ENCODE results near the gene LRRK2. TPM values are rescaled to one million over a fixed set of nuclear protein-coding genes. Genes with fewer than 3 reads are reported as not detected.

Gene LRRK2
- total RNA-seq, 1 experiment from 2014 or later: 3.1 TPM

DNA sequence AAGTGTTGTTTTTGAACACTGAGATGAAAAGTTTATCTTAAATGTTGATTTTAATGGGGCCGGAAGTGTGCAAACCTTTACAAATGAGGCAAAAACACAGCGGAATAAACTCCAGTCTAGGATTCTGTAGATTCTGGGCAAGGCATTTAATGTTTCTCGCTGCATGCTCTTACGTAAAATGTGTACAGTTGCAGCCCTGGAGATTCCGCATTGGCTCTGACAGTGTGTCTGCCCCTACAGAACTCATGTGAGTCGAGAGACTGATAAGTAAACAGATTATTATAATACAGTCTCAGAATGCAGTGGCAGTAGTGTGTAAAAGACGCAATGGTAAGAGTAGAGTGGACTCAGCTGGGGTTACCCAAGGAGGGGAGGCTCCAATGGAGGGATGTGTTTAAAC lies 33.6 kb downstream of the LRRK2 start:
- ChIA-PET POLR2A (ENCODE audit: low non-redundant PET) (no interaction called here), CTCF (no interaction called here)
- intact Hi-C loops (cut with micrococcal nuclease; ENCODE audit: unreplicated experiment): no loop called here
- Histone ChIP-seq H3K4me3 (ENCODE audit: low read depth, low read length, poor library complexity, severe bottlenecking) (no peak overlapping the region), H3K9me3 (ENCODE audit: low read depth, low read length, poor library complexity, severe bottlenecking) (no peaks in the 10 kb centered on the region), H3K27me3 (replicated peaks; ENCODE audit: insufficient read depth, low read depth, low read length, poor library complexity) (no peaks in the 10 kb centered on the region), H3K36me3 (ENCODE audit: insufficient read depth, low read length, poor library complexity, severe bottlenecking) (no peaks in the 10 kb centered on the region), H3K4me1 (ENCODE audit: insufficient read depth, low read length, poor library complexity, severe bottlenecking) (no peaks in the 10 kb centered on the region), H3K27ac (ENCODE audit: low read depth, low read length, poor library complexity, severe bottlenecking) (no peak overlapping the region)
- BruUV-seq (replicated peaks): no TSS peak
- no peak for TF ChIP-seq EZH2 (IDR thresholded peaks at IDR 0.05; ENCODE audit: borderline replicate concordance, low read depth, low read length, poor library complexity, severe bottlenecking)
- TF ChIP-seq, protein P1, sequence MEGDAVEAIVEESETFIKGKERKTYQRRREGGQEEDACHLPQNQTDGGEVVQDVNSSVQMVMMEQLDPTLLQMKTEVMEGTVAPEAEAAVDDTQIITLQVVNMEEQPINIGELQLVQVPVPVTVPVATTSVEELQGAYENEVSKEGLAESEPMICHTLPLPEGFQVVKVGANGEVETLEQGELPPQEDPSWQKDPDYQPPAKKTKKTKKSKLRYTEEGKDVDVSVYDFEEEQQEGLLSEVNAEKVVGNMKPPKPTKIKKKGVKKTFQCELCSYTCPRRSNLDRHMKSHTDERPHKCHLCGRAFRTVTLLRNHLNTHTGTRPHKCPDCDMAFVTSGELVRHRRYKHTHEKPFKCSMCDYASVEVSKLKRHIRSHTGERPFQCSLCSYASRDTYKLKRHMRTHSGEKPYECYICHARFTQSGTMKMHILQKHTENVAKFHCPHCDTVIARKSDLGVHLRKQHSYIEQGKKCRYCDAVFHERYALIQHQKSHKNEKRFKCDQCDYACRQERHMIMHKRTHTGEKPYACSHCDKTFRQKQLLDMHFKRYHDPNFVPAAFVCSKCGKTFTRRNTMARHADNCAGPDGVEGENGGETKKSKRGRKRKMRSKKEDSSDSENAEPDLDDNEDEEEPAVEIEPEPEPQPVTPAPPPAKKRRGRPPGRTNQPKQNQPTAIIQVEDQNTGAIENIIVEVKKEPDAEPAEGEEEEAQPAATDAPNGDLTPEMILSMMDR (conservative IDR thresholded peaks at IDR 0.05; ENCODE audit: low read depth, low read length): no peak
- no peak for DNase-seq (ENCODE audit: low spot score)

DNA sequence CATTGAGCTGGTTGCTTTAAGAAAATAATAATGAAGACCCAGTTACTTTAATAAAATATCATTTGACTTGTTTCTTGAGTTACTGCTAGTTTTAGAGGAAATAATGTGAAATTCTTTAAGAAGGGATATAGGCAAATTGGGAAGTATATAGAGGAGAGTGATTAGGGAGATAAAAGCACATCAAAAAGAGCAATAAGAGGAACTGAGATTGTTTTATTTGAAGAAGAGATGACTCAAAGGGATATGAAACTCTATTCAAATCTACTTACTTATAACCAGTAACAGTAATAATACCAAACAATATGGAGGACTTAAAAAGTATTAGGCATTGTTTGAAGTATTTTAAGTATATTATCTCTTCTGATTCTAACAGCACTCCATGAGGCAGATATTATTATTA lies 37.1 kb downstream of the LRRK2 start:
- TF ChIP-seq, protein P1 (conservative IDR thresholded peaks at IDR 0.05; ENCODE audit: low read depth, low read length): no peak
- TF ChIP-seq EZH2 (IDR thresholded peaks at IDR 0.05; ENCODE audit: borderline replicate concordance, low read depth, low read length, poor library complexity, severe bottlenecking): no peak
- Histone ChIP-seq H3K36me3 (ENCODE audit: insufficient read depth, low read length, poor library complexity, severe bottlenecking) (no peaks in the 10 kb centered on the region), H3K4me1 (ENCODE audit: insufficient read depth, low read length, poor library complexity, severe bottlenecking) (no peaks in the 10 kb centered on the region), H3K9me3 (ENCODE audit: low read depth, low read length, poor library complexity, severe bottlenecking) (peaks cover 5% of the 10 kb centered on the region), H3K27ac (ENCODE audit: low read depth, low read length, poor library complexity, severe bottlenecking) (no peak overlapping the region), H3K27me3 (replicated peaks; ENCODE audit: insufficient read depth, low read depth, low read length, poor library complexity) (no peaks in the 10 kb centered on the region), H3K4me3 (ENCODE audit: low read depth, low read length, poor library complexity, severe bottlenecking) (no peak overlapping the region)
- POLR2A ChIA-PET (ENCODE audit: low non-redundant PET): no interaction called here
- DNase-seq (ENCODE audit: low spot score): no peak
- intact Hi-C loops (cut with micrococcal nuclease; ENCODE audit: unreplicated experiment): no loop called here
- CTCF ChIA-PET: no interaction called here
- no TSS peak for BruUV-seq (replicated peaks)

DNA sequence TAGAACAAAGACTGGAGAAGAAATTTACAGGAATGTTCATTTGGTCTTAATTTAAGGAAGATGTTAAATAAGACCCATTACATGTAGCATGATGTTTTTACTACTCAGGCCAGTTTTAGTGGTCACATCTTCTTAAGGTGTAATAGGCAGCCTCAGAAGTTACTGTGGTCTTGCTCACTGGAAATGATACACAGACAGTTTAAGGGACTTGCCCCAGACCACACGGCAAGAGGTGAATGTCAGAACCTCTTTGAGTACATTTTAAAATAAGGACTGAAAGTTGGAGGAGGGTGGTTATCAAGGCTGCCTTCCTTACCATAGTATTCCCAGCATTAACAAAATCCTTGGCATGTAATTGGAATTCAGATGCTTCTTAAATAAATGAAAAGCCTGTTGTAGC lies 37.9 kb downstream of the LRRK2 start:
- Histone ChIP-seq H3K27ac (ENCODE audit: low read depth, low read length, poor library complexity, severe bottlenecking) (no peak overlapping the region), H3K4me1 (ENCODE audit: insufficient read depth, low read length, poor library complexity, severe bottlenecking) (no peaks in the 10 kb centered on the region), H3K9me3 (ENCODE audit: low read depth, low read length, poor library complexity, severe bottlenecking) (peaks cover 5% of the 10 kb centered on the region), H3K27me3 (replicated peaks; ENCODE audit: insufficient read depth, low read depth, low read length, poor library complexity) (no peaks in the 10 kb centered on the region), H3K4me3 (ENCODE audit: low read depth, low read length, poor library complexity, severe bottlenecking) (no peak overlapping the region), H3K36me3 (ENCODE audit: insufficient read depth, low read length, poor library complexity, severe bottlenecking) (no peaks in the 10 kb centered on the region)
- intact Hi-C loops (cut with micrococcal nuclease; ENCODE audit: unreplicated experiment): no loop called here
- ChIA-PET CTCF (no interaction called here), POLR2A (ENCODE audit: low non-redundant PET) (no interaction called here)
- BruUV-seq (replicated peaks): no TSS peak
- TF ChIP-seq, protein P1 (conservative IDR thresholded peaks at IDR 0.05; ENCODE audit: low read depth, low read length): no peak
- TF ChIP-seq EZH2 (IDR thresholded peaks at IDR 0.05; ENCODE audit: borderline replicate concordance, low read depth, low read length, poor library complexity, severe bottlenecking): no peak
- DNase-seq (ENCODE audit: low spot score): no peak

All from A673 (cell line).